Measurements from ENCODE around the gene PCDHB3.

- no peak for TF ChIP-seq CTCF (IDR thresholded peaks at IDR 0.05; ENCODE audit: low read length)
- TF ChIP-seq EZH2 (optimal IDR thresholded peaks at IDR 0.05; ENCODE audit: low read depth, low read length): no peak
These were observed 27.0 kb downstream of the PCDHB3 start for GRCh38 chr5:141127305-141127704.

Measured in MM.1S (cell line).